ENCODE results near the gene SPRN. TPM values are rescaled to one million over a fixed set of nuclear protein-coding genes. Genes with fewer than 3 reads are reported as not detected.

SPRN gene
- total and polyA plus RNA-seq, 8 donors, result 0.52 to 6.4 (median 3.3) TPM; not detected in 1

DNA sequence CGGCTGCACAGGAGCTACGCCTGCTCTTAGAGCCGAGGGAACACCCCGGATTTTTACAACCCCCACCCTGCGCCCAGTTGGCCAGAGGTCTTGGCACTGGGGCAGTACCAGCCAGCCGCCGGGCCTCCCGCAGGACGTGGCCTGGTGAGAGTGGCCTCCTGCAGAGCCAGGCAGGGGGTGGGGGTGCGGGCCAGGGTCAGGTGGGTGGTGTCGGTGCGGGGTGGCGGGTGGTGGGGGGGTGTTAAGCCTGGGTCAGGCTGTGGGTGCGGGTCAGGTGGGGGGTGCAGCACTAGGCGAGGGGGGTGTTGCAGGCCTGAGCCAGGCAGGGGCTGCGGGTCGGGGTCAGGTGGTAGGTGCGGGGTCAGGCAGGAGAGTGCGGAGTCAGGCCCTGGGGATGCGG, 51.9 kb downstream of the SPRN start:
- Histone ChIP-seq H3K4me3 (peak overlapping the region in 1 of 2 donors; percentile 63), H3K27me3 (peaks cover 0 to 3% of the 10 kb centered on the region in 2 donors), H3K9me3 (no peaks in the 10 kb centered on the region), H3K27ac (no peak overlapping the region), H3K36me3 (peaks cover 0 to 30% of the 10 kb centered on the region in 2 donors), H3K4me1 (peaks cover 5 to 23% of the 10 kb centered on the region in 2 donors)
- intact Hi-C loops (cut with DNase I), result no loop called here
- TF ChIP-seq, protein P1, sequence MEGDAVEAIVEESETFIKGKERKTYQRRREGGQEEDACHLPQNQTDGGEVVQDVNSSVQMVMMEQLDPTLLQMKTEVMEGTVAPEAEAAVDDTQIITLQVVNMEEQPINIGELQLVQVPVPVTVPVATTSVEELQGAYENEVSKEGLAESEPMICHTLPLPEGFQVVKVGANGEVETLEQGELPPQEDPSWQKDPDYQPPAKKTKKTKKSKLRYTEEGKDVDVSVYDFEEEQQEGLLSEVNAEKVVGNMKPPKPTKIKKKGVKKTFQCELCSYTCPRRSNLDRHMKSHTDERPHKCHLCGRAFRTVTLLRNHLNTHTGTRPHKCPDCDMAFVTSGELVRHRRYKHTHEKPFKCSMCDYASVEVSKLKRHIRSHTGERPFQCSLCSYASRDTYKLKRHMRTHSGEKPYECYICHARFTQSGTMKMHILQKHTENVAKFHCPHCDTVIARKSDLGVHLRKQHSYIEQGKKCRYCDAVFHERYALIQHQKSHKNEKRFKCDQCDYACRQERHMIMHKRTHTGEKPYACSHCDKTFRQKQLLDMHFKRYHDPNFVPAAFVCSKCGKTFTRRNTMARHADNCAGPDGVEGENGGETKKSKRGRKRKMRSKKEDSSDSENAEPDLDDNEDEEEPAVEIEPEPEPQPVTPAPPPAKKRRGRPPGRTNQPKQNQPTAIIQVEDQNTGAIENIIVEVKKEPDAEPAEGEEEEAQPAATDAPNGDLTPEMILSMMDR (IDR thresholded peaks at IDR 0.05), result no peak
- peak in 2 of 4 donors; percentile 49 to 85 for DNase-seq
- peak; percentile 2 for ATAC-seq

Small RNAs within 50 kb of the gene (microRNA-seq; reads per million reads assigned to microRNA genes)
- gene MIR3944, result 0.50 to 1.2 reads per million in 2 donors

Other genes with a start within 250 kb of the SPRN start
- not detected for gene UTF1, start 194.4 kb downstream of the SPRN start, total RNA-seq
- gene UTF1, start 194.4 kb downstream of the SPRN start, polyA plus RNA-seq (ENCODE audit: insufficient read length in 6 of 6), result not detected
- gene VENTX, start 186.8 kb downstream of the SPRN start, total RNA-seq, result 1 to 10 TPM; 1.3 to 4.1 TPM
- gene VENTX, start 186.8 kb downstream of the SPRN start, polyA plus RNA-seq (ENCODE audit: insufficient read length in 6 of 6), result under 1 TPM; 0.14 to 0.51 (median 0.23) TPM
- 10 to 100 TPM; 16.2 to 45.3 TPM for gene ADAM8, start 147.8 kb downstream of the SPRN start, total RNA-seq
- gene ADAM8, start 147.8 kb downstream of the SPRN start, polyA plus RNA-seq (ENCODE audit: insufficient read length in 6 of 6), result 1 to 10 TPM; 1.9 to 4.4 (median 2.9) TPM
- gene TUBGCP2, start 115.8 kb downstream of the SPRN start, total RNA-seq, result 10 to 100 TPM; 47.2 to 62.3 TPM
- gene TUBGCP2, start 115.8 kb downstream of the SPRN start, polyA plus RNA-seq (ENCODE audit: insufficient read length in 6 of 6), result 10 to 100 TPM; 44.2 to 60.7 (median 52.1) TPM
- gene ZNF511, start 115.7 kb downstream of the SPRN start, total RNA-seq, result 10 to 100 TPM; 34.3 to 48.5 TPM
- gene ZNF511, start 115.7 kb downstream of the SPRN start, polyA plus RNA-seq (ENCODE audit: insufficient read length in 6 of 6), result 10 to 100 TPM; 38.2 to 47.8 (median 42.3) TPM
- not detected for gene CALY, start 87.7 kb downstream of the SPRN start, total RNA-seq
- under 1 TPM in 3 of 6 donors, not detected in 3; 0.22 to 0.55 (median 0.27) TPM for gene CALY, start 87.7 kb downstream of the SPRN start, polyA plus RNA-seq (ENCODE audit: insufficient read length in 6 of 6)
- gene PRAP1, start 77.3 kb downstream of the SPRN start, total RNA-seq, result not detected
- under 1 TPM in 4 of 6 donors, not detected in 2; 0.31 to 0.66 (median 0.39) TPM for gene PRAP1, start 77.3 kb downstream of the SPRN start, polyA plus RNA-seq (ENCODE audit: insufficient read length in 6 of 6)
- gene FUOM, start 66.6 kb downstream of the SPRN start, total RNA-seq, result 10 to 100 TPM; 12.1 to 24.1 TPM
- 10 to 100 TPM in 1 of 6 donors, 1 to 10 TPM in 5; 6.2 to 10.9 (median 8.7) TPM for gene FUOM, start 66.6 kb downstream of the SPRN start, polyA plus RNA-seq (ENCODE audit: insufficient read length in 6 of 6)
- 10 to 100 TPM; 71.0 to 85.9 TPM for gene ECHS1, start 51.3 kb downstream of the SPRN start, total RNA-seq
- gene ECHS1, start 51.3 kb downstream of the SPRN start, polyA plus RNA-seq (ENCODE audit: insufficient read length in 6 of 6), result 10 to 100 TPM; 72.7 to 87.1 (median 76.7) TPM
- gene PAOX, start 45.4 kb downstream of the SPRN start, total RNA-seq, result 1 to 10 TPM; 5.7 to 7.1 TPM
- 1 to 10 TPM; 5.1 to 7.9 (median 6.5) TPM for gene PAOX, start 45.4 kb downstream of the SPRN start, polyA plus RNA-seq (ENCODE audit: insufficient read length in 6 of 6)
- gene MTG1, start 30.5 kb downstream of the SPRN start, total RNA-seq, result 10 to 100 TPM; 31.5 to 46.5 TPM
- 10 to 100 TPM; 52.3 to 75.1 (median 61.6) TPM for gene MTG1, start 30.5 kb downstream of the SPRN start, polyA plus RNA-seq (ENCODE audit: insufficient read length in 6 of 6)
- 1 to 10 TPM; 1.2 to 1.7 TPM for gene SCART1, start 29.3 kb upstream of the SPRN start, total RNA-seq
- gene SCART1, start 29.3 kb upstream of the SPRN start, polyA plus RNA-seq (ENCODE audit: insufficient read length in 6 of 6), result 1 to 10 TPM; 1.8 to 3.3 (median 2.7) TPM
- gene CYP2E1, start 102.7 kb upstream of the SPRN start, total RNA-seq, result 1 to 10 TPM in 1 of 2 donors, under 1 TPM in 1; 0.68 to 2.2 TPM
- gene CYP2E1, start 102.7 kb upstream of the SPRN start, polyA plus RNA-seq (ENCODE audit: insufficient read length in 6 of 6), result 1 to 10 TPM; 1.5 to 3.2 (median 1.9) TPM
- under 1 TPM; 0.47 to 0.90 TPM for gene SYCE1, start 141.0 kb upstream of the SPRN start, total RNA-seq
- gene SYCE1, start 141.0 kb upstream of the SPRN start, polyA plus RNA-seq (ENCODE audit: insufficient read length in 6 of 6), result under 1 TPM in 3 of 6 donors, not detected in 3; 0.10 to 0.21 (median 0.18) TPM
- not detected for gene FRG2B, start 202.2 kb upstream of the SPRN start, total RNA-seq
- not detected for gene FRG2B, start 202.2 kb upstream of the SPRN start, polyA plus RNA-seq (ENCODE audit: insufficient read length in 6 of 6)

Measured in left lung (tissue), 10 donors.